Gastroesophageal sphincter (tissue), 3 donors: ENCODE results near the gene GNAQ.

ENCODE experiments used
- CTCF ChIP-seq, 4 experiments: fragments of 200-600 bp in 2 of 4; fragments of 450-650 bp in 2 of 4; sonication (generic) in 1 of 4; IDR thresholded peaks; one replicate each; pipeline ENCODE4 v1.5.1; 2017 to 2019; ENCODE audit warnings: antibody characterized with exemption in 4 of 4, mild to moderate bottlenecking in 2 of 4, moderate library complexity in 2 of 4
- EP300 ChIP-seq: sonication (generic); formaldehyde crosslinking; IDR thresholded peaks from one replicate; pipeline ENCODE4 v1.6.1; 2017; ENCODE audit warnings: antibody characterized with exemption, mild to moderate bottlenecking

GRCh38 chr9:78044189-78044588, 12.6 kb upstream of the GNAQ start:
- TF ChIP-seq CTCF (IDR thresholded peaks at IDR 0.05) = no peak
- TF ChIP-seq EP300 = no peak
